ENCODE measurements around the gene CNP.

Gene CNP

GRCh38 chr17:41932816-41933389 is 33.7 kb upstream of the CNP start:
- TF ChIP-seq, protein P1, sequence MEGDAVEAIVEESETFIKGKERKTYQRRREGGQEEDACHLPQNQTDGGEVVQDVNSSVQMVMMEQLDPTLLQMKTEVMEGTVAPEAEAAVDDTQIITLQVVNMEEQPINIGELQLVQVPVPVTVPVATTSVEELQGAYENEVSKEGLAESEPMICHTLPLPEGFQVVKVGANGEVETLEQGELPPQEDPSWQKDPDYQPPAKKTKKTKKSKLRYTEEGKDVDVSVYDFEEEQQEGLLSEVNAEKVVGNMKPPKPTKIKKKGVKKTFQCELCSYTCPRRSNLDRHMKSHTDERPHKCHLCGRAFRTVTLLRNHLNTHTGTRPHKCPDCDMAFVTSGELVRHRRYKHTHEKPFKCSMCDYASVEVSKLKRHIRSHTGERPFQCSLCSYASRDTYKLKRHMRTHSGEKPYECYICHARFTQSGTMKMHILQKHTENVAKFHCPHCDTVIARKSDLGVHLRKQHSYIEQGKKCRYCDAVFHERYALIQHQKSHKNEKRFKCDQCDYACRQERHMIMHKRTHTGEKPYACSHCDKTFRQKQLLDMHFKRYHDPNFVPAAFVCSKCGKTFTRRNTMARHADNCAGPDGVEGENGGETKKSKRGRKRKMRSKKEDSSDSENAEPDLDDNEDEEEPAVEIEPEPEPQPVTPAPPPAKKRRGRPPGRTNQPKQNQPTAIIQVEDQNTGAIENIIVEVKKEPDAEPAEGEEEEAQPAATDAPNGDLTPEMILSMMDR (IDR thresholded peaks at IDR 0.05; ENCODE audit: insufficient read depth, low read length, poor library complexity, severe bottlenecking) = no peak
- DNase-seq (ENCODE audit: extremely low read depth, insufficient read length) = no peak
- no peaks in the 10 kb centered on the region for H3K36me3 ChIP-seq (ENCODE audit: control insufficient read depth, insufficient read depth, low read length)
- no peaks in the 10 kb centered on the region for H3K27me3 ChIP-seq (replicated peaks; ENCODE audit: control insufficient read depth, insufficient read depth, low read length)
- H3K4me3 ChIP-seq (replicated peaks; ENCODE audit: low read depth, low read length) = no peak overlapping the region

GRCh38 chr17:41935641-41936040 is 31.0 kb upstream of the CNP start:
- TF ChIP-seq, protein P1 (IDR thresholded peaks at IDR 0.05; ENCODE audit: insufficient read depth, low read length, poor library complexity, severe bottlenecking) = no peak
- Histone ChIP-seq H3K4me3 (replicated peaks; ENCODE audit: low read depth, low read length) (no peak overlapping the region), H3K36me3 (ENCODE audit: control insufficient read depth, insufficient read depth, low read length) (no peaks in the 10 kb centered on the region), H3K27me3 (replicated peaks; ENCODE audit: control insufficient read depth, insufficient read depth, low read length) (no peaks in the 10 kb centered on the region)
- DNase-seq (ENCODE audit: extremely low read depth, insufficient read length) = no peak

GRCh38 chr17:41937970-41938954 is 28.3 kb upstream of the CNP start:
- TF ChIP-seq, protein P1 (IDR thresholded peaks at IDR 0.05; ENCODE audit: insufficient read depth, low read length, poor library complexity, severe bottlenecking) = no peak
- Histone ChIP-seq H3K4me3 (replicated peaks; ENCODE audit: low read depth, low read length) (no peak overlapping the region), H3K27me3 (replicated peaks; ENCODE audit: control insufficient read depth, insufficient read depth, low read length) (no peaks in the 10 kb centered on the region), H3K36me3 (ENCODE audit: control insufficient read depth, insufficient read depth, low read length) (no peaks in the 10 kb centered on the region)
- DNase-seq (ENCODE audit: extremely low read depth, insufficient read length) = no peak

DNA sequence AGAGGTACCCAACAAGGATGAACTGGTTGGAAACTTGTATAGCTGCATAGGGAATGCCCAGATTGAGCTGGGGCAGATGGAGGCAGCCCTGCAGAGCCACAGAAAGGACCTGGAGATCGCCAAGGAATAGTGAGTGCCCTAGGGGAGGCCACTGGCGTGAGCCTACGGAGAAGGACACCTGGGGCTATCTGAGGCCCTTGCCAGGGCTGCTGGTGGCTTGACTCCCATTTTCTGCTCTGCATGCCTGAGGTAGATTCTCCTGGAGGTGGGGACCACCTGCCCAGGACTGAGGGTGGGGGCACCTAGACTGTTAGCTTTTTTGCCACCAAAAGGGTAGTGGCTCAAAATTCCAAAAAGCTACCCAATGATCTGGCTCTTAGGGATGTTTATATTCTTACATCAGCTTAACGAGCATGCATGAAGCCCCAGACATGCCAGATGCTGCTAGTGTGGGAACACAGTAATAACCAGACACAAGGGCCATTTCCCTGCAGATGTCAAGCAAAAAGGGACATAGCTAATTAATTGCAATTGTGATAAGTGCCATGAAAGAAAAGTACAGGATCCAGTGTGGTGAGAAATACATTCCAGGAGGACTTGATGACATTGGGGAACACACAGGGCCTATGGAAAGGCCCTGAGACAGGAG is 27.4 kb upstream of the CNP start:
- TF ChIP-seq, protein P1 (IDR thresholded peaks at IDR 0.05; ENCODE audit: insufficient read depth, low read length, poor library complexity, severe bottlenecking) = no peak
- Histone ChIP-seq H3K36me3 (ENCODE audit: control insufficient read depth, insufficient read depth, low read length) (no peaks in the 10 kb centered on the region), H3K4me3 (replicated peaks; ENCODE audit: low read depth, low read length) (no peak overlapping the region), H3K27me3 (replicated peaks; ENCODE audit: control insufficient read depth, insufficient read depth, low read length) (no peaks in the 10 kb centered on the region)
- no peak for DNase-seq (ENCODE audit: extremely low read depth, insufficient read length)

GRCh38 chr17:41939693-41940090 is 26.9 kb upstream of the CNP start:
- TF ChIP-seq, protein P1 (IDR thresholded peaks at IDR 0.05; ENCODE audit: insufficient read depth, low read length, poor library complexity, severe bottlenecking) = no peak
- no peaks in the 10 kb centered on the region for H3K36me3 ChIP-seq (ENCODE audit: control insufficient read depth, insufficient read depth, low read length)
- H3K27me3 ChIP-seq (replicated peaks; ENCODE audit: control insufficient read depth, insufficient read depth, low read length) = no peaks in the 10 kb centered on the region
- DNase-seq (ENCODE audit: extremely low read depth, insufficient read length) = no peak
- no peak overlapping the region for H3K4me3 ChIP-seq (replicated peaks; ENCODE audit: low read depth, low read length)
